ENCODE results near the gene LTBP2.

DNA sequence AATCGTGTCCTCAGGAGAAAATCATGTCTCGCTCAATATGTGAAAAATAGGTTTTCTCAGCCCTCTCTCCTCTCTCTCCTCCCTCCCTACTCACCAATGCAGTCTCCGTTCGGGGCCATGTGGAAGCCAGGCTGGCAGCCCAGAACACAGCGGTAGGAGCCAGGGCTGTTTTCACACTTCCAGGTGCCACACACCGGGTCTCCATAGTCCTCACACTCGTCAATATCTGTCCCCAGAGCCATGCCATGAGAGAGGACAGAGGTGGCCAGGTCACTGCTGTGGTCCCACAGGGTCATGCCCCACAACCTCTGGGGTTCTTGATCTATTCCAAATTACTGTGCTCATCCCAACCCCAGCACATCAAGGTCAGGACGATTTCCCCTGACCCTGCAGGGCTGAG, 105.0 kb downstream of the LTBP2 start:
- TF ChIP-seq EZH2 (IDR thresholded peaks at IDR 0.05; ENCODE audit: low read depth) = no peak
- TF ChIP-seq, protein P1, sequence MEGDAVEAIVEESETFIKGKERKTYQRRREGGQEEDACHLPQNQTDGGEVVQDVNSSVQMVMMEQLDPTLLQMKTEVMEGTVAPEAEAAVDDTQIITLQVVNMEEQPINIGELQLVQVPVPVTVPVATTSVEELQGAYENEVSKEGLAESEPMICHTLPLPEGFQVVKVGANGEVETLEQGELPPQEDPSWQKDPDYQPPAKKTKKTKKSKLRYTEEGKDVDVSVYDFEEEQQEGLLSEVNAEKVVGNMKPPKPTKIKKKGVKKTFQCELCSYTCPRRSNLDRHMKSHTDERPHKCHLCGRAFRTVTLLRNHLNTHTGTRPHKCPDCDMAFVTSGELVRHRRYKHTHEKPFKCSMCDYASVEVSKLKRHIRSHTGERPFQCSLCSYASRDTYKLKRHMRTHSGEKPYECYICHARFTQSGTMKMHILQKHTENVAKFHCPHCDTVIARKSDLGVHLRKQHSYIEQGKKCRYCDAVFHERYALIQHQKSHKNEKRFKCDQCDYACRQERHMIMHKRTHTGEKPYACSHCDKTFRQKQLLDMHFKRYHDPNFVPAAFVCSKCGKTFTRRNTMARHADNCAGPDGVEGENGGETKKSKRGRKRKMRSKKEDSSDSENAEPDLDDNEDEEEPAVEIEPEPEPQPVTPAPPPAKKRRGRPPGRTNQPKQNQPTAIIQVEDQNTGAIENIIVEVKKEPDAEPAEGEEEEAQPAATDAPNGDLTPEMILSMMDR (conservative IDR thresholded peaks at IDR 0.05) = no peak

Data from PC-9 (cell line).